ENCODE results near the gene ZP1. TPM values are rescaled to one million over a fixed set of nuclear protein-coding genes. Genes with fewer than 3 reads are reported as not detected.

Gene ZP1
- total and polyA plus RNA-seq, 2 of the 4 experiments (the other 2 are of a cell fraction), result 0.18 to 1.6 TPM

DNA sequence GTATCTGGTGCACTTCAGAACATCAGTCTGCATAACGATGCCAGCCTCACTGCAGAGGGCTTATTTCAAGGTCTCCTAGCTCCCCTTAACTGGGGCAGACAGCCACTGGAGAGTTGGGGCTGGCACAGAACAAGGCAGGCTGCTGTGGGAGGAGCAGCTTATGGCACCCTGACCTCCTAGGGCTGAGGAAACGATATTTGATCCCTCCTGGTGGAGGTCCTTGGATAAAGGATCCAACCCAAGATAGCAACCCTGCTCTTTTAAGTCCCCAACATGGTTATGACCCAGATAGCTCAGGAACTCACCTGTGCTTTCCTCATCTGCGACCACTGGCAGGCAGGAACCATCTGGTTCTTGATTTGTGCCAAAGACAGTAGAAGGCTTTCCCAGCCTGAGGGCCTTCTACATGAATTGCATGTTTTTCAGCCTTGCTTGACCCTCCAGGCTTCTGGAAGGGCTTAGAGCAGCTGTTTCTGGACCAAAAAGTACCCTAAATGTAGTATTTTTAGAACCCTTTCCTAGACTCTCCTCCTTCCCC, 49.4 kb downstream of the ZP1 start:
- POLR2A ChIA-PET (ENCODE audit: unreplicated experiment), result no interaction called here
- no peak overlapping the region for H4K8ac ChIP-seq (ENCODE audit: low read depth in 2 of 2, low read length in 2 of 2)
- H3K27me3 ChIP-seq (ENCODE audit: control insufficient read depth, insufficient read depth, low read length), result no peaks in the 10 kb centered on the region
- H4K91ac ChIP-seq (ENCODE audit: insufficient read depth, low read depth, low read length), result no peak overlapping the region
- no peak overlapping the region for H3K27ac ChIP-seq (ENCODE audit: insufficient read depth, low read length)
- H2AFZ ChIP-seq (replicated peaks; ENCODE audit: low read length, poor library complexity), result peak overlapping the region; percentile 34
- H3K56ac ChIP-seq (ENCODE audit: extremely low read depth, insufficient read depth, low read length), result no peak overlapping the region
- peaks cover 19% of the 10 kb centered on the region for H3K36me3 ChIP-seq (ENCODE audit: control insufficient read depth, insufficient read depth, low read length)
- no peak overlapping the region for H2BK20ac ChIP-seq (ENCODE audit: low read depth, low read length)
- H3K14ac ChIP-seq (replicated peaks; ENCODE audit: low read depth, low read length), result no peak overlapping the region
- H3K18ac ChIP-seq (ENCODE audit: low read depth, low read length), result no peak overlapping the region
- BruUV-seq (replicated peaks), result no TSS peak
- DNase-seq (no peak), ATAC-seq (ENCODE audit: low read depth) (no peak)
- no peak overlapping the region for H3K4me2 ChIP-seq (ENCODE audit: low read depth, low read length)
- no peak overlapping the region for H2BK120ac ChIP-seq (ENCODE audit: low read depth, low read length)
- in situ Hi-C loops (cut with MboI; ENCODE audit: low sequenced_read_pairs) (loop anchor here (25.0 kb wide), 1 partner anchor 1329 kb away; no protein-coding TSS in a partner anchor), intact Hi-C loops (cut with micrococcal nuclease) (no loop called here), dilution Hi-C loops (cut with HindIII; ENCODE audit: low sequenced_read_pairs, unreplicated experiment) (no loop called here)
- H3K4ac ChIP-seq (ENCODE audit: low read depth, low read length), result no peak overlapping the region
- peak overlapping the region; percentile 52; the same call in 1 of the 2 replicates for H3K23ac ChIP-seq (ENCODE audit: low read depth, low read length)
- peaks cover 7% of the 10 kb centered on the region for H3K4me1 ChIP-seq (ENCODE audit: control insufficient read depth, insufficient read depth, low read length)
- H2BK15ac ChIP-seq (ENCODE audit: low read depth, low read length), result no peak overlapping the region
- 100% methylated on average over 1 of the region's 3 CpGs; no CpG with 5 or more reads in 1 of the 2 experiments for WGBS, 2 experiments (ENCODE audit: extremely low coverage in 2 of 2, insufficient read length in 1 of 2)
- CTCF ChIA-PET, result no interaction called here
- H2AK9ac ChIP-seq (replicated peaks; ENCODE audit: low read depth, low read length, poor library complexity), result no peak overlapping the region
- no peaks in the 10 kb centered on the region for H3K9me3 ChIP-seq (ENCODE audit: control insufficient read depth, insufficient read depth, low read length)
- H4K20me1 ChIP-seq (ENCODE audit: insufficient read depth, low read length), result peaks cover 14% of the 10 kb centered on the region; the same call in 1 of the 2 replicates
- no peak overlapping the region for H2AK5ac ChIP-seq (ENCODE audit: low read depth, low read length)
- H3K79me1 ChIP-seq (ENCODE audit: low read depth in 1 of 2, low read length in 2 of 2), result peaks cover 23 to 58% of the 10 kb centered on the region in 2 experiments
- no peak for TF ChIP-seq MAFK (IDR thresholded peaks at IDR 0.05; ENCODE audit: low read depth, low read length)
- TF ChIP-seq MAZ (IDR thresholded peaks at IDR 0.05; ENCODE audit: borderline replicate concordance, low read depth, low read length), result no peak
- no peak for TF ChIP-seq POLR2A (IDR thresholded peaks at IDR 0.05; ENCODE audit: low read depth, low read length)
- no peak for TF ChIP-seq RCOR1 (IDR thresholded peaks at IDR 0.05; ENCODE audit: insufficient replicate concordance, low read length)
- no peak for TF ChIP-seq MXI1 (IDR thresholded peaks at IDR 0.05; ENCODE audit: borderline replicate concordance, low read depth, low read length)
- TF ChIP-seq, protein P1, sequence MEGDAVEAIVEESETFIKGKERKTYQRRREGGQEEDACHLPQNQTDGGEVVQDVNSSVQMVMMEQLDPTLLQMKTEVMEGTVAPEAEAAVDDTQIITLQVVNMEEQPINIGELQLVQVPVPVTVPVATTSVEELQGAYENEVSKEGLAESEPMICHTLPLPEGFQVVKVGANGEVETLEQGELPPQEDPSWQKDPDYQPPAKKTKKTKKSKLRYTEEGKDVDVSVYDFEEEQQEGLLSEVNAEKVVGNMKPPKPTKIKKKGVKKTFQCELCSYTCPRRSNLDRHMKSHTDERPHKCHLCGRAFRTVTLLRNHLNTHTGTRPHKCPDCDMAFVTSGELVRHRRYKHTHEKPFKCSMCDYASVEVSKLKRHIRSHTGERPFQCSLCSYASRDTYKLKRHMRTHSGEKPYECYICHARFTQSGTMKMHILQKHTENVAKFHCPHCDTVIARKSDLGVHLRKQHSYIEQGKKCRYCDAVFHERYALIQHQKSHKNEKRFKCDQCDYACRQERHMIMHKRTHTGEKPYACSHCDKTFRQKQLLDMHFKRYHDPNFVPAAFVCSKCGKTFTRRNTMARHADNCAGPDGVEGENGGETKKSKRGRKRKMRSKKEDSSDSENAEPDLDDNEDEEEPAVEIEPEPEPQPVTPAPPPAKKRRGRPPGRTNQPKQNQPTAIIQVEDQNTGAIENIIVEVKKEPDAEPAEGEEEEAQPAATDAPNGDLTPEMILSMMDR (conservative IDR thresholded peaks at IDR 0.05; ENCODE audit: low read depth, low read length), result no peak
- TF ChIP-seq NFE2L2 (IDR thresholded peaks at IDR 0.05; ENCODE audit: low read depth, low read length), result no peak
- no peak for TF ChIP-seq BHLHE40 (IDR thresholded peaks at IDR 0.05; ENCODE audit: low read depth, low read length)
- no peak for TF ChIP-seq RAD21 (IDR thresholded peaks at IDR 0.05; ENCODE audit: low read length)
- TF ChIP-seq SMC3 (IDR thresholded peaks at IDR 0.05; ENCODE audit: low read depth, low read length), result no peak
- TF ChIP-seq RFX5 (IDR thresholded peaks at IDR 0.05; ENCODE audit: low read depth, low read length), result no peak
- TF ChIP-seq, protein P2, sequence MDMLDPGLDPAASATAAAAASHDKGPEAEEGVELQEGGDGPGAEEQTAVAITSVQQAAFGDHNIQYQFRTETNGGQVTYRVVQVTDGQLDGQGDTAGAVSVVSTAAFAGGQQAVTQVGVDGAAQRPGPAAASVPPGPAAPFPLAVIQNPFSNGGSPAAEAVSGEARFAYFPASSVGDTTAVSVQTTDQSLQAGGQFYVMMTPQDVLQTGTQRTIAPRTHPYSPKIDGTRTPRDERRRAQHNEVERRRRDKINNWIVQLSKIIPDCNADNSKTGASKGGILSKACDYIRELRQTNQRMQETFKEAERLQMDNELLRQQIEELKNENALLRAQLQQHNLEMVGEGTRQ (IDR thresholded peaks at IDR 0.05; ENCODE audit: low read depth, low read length), result no peak
- TF ChIP-seq CEBPB (IDR thresholded peaks at IDR 0.05; ENCODE audit: low read depth, low read length), result no peak
- TF ChIP-seq, protein P3, sequence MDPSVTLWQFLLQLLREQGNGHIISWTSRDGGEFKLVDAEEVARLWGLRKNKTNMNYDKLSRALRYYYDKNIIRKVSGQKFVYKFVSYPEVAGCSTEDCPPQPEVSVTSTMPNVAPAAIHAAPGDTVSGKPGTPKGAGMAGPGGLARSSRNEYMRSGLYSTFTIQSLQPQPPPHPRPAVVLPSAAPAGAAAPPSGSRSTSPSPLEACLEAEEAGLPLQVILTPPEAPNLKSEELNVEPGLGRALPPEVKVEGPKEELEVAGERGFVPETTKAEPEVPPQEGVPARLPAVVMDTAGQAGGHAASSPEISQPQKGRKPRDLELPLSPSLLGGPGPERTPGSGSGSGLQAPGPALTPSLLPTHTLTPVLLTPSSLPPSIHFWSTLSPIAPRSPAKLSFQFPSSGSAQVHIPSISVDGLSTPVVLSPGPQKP (IDR thresholded peaks at IDR 0.05; ENCODE audit: borderline replicate concordance, low read depth, low read length), result no peak
- no peak for TF ChIP-seq CHD1 (IDR thresholded peaks at IDR 0.05; ENCODE audit: low read depth, low read length)
- TF ChIP-seq FOS (IDR thresholded peaks at IDR 0.05; ENCODE audit: low read depth, low read length), result no peak
- no peak overlapping the region for H2BK5ac ChIP-seq (ENCODE audit: low read depth, low read length, poor library complexity, severe bottlenecking)
- H3K4me3 ChIP-seq (ENCODE audit: insufficient read depth, low read depth, low read length), result no peak overlapping the region
- H4K5ac ChIP-seq (ENCODE audit: low read depth, low read length), result no peak overlapping the region
- peaks cover 18% of the 10 kb centered on the region for H3K9me1 ChIP-seq (ENCODE audit: insufficient read depth, low read length)
- H3K9ac ChIP-seq (ENCODE audit: low read depth, low read length), result no peak overlapping the region
